ENCODE results near the gene MYOM1.

Gene MYOM1

GRCh38 chr18:3088449-3088848 lies 131.3 kb downstream of the MYOM1 start:
- H3K4me3 ChIP-seq (ENCODE audit: low read length), result no peak overlapping the region
- no peak for DNase-seq (ENCODE audit: low read depth)
- TF ChIP-seq, protein P1, sequence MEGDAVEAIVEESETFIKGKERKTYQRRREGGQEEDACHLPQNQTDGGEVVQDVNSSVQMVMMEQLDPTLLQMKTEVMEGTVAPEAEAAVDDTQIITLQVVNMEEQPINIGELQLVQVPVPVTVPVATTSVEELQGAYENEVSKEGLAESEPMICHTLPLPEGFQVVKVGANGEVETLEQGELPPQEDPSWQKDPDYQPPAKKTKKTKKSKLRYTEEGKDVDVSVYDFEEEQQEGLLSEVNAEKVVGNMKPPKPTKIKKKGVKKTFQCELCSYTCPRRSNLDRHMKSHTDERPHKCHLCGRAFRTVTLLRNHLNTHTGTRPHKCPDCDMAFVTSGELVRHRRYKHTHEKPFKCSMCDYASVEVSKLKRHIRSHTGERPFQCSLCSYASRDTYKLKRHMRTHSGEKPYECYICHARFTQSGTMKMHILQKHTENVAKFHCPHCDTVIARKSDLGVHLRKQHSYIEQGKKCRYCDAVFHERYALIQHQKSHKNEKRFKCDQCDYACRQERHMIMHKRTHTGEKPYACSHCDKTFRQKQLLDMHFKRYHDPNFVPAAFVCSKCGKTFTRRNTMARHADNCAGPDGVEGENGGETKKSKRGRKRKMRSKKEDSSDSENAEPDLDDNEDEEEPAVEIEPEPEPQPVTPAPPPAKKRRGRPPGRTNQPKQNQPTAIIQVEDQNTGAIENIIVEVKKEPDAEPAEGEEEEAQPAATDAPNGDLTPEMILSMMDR (conservative IDR thresholded peaks at IDR 0.05; ENCODE audit: low read depth, low read length), result no peak

- no peak for DNase-seq (ENCODE audit: low read depth)
- H3K4me3 ChIP-seq (ENCODE audit: low read length), result no peak overlapping the region
- TF ChIP-seq, protein P1 (conservative IDR thresholded peaks at IDR 0.05; ENCODE audit: low read depth, low read length), result no peak
Measured at GRCh38 chr18:3086871-3087270, 132.9 kb downstream of the MYOM1 start.

GRCh38 chr18:3085612-3086011 lies 134.2 kb downstream of the MYOM1 start:
- no peak overlapping the region for H3K4me3 ChIP-seq (ENCODE audit: low read length)
- peak; percentile 34 for DNase-seq (ENCODE audit: low read depth)
- TF ChIP-seq, protein P1 (conservative IDR thresholded peaks at IDR 0.05; ENCODE audit: low read depth, low read length), result no peak

GRCh38 chr18:3084206-3084605 lies 135.6 kb downstream of the MYOM1 start:
- no peak overlapping the region for H3K4me3 ChIP-seq (ENCODE audit: low read length)
- TF ChIP-seq, protein P1 (conservative IDR thresholded peaks at IDR 0.05; ENCODE audit: low read depth, low read length), result no peak
- DNase-seq (ENCODE audit: low read depth), result no peak

DNA sequence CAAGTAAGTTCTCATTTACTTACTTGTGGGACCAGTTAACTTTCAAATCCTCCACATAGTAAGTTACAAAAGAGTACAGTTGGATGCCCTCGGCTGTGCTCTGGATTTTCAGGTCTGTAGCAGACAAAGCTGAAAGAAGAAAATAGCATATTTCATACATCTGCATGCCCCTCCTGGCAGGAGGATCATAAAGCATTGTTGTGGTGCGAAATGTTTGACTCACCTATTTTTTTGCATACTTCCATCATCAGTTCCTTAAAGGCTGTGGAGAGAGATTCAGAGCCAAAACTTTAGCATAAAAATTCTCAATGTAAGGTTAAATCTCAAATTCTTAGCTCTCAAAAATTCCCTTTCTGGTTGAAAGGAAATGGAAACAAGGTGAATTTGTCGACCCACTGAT lies 136.0 kb downstream of the MYOM1 start:
- no peak for DNase-seq (ENCODE audit: low read depth)
- TF ChIP-seq, protein P1 (conservative IDR thresholded peaks at IDR 0.05; ENCODE audit: low read depth, low read length), result no peak

DNA sequence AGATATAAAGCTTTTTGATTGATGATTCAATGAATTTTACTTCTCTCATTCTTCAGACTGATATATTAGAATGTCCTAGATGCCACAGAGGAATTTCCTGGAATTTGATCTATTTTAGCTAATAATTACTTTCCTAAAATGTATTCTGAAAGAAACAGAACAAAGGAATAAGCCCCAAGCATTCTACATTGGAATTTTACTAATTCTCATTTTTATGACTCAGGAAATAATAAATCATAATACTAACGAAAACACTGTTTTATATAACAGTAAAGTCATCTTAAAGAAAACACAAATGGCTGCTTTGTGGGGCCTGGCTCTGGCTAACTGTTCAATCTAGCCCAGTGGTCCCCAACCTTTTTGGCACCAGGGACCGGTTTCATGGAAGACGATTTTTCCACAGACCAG lies 138.2 kb downstream of the MYOM1 start:
- TF ChIP-seq, protein P1 (conservative IDR thresholded peaks at IDR 0.05; ENCODE audit: low read depth, low read length), result no peak
- no peak overlapping the region for H3K4me3 ChIP-seq (ENCODE audit: low read length)
- DNase-seq (ENCODE audit: low read depth), result no peak

More for the DNA sequence above, 136.0 kb downstream of the MYOM1 start:
- H3K4me3 ChIP-seq (ENCODE audit: low read length), result no peak overlapping the region

DNA sequence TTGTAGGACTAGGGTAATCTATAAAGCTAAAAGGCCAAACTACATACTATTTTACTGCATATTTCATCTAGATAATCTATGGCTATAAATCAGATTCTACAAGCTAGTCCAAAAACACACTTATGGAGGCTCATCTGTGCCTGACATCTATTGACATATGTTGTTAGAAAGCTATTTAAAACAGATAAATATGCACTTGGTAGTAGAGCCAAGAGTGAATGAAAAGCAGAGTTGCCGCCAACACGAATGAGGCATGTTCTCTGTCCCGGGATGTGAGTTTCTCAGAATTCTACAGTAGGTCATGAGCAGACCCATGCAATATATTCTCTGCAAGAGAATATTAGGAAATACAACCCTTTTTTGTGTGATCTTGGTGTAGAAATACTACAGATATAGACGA lies 140.1 kb downstream of the MYOM1 start:
- TF ChIP-seq, protein P1 (conservative IDR thresholded peaks at IDR 0.05; ENCODE audit: low read depth, low read length), result no peak
- no peak overlapping the region for H3K4me3 ChIP-seq (ENCODE audit: low read length)
- no peak for DNase-seq (ENCODE audit: low read depth)

Data from retinal pigment epithelial cell (primary cell).